IPS DF 6.9 (cell line): Measurements from ENCODE around the gene HCFC2.

Experiments
- DNase-seq: peaks from one replicate; pipeline ENCODE4 v3.0.0-alpha.2; 2013; ENCODE audit warnings: low read depth, low spot score
- H3K27ac ChIP-seq: one replicate; pipeline ENCODE4 v1.5.1; 2013; ENCODE audit warnings: low read length, control low read depth
- H3K27me3 ChIP-seq: 2 replicates; pipeline ENCODE4 v1.6.1; 2013; ENCODE audit warnings: mild to moderate bottlenecking, low read length; ENCODE audit not compliant: control insufficient read depth, insufficient read depth
- H3K36me3 ChIP-seq: 2 replicates; pipeline ENCODE4 v1.6.1; 2013; ENCODE audit warnings: low read length; ENCODE audit not compliant: control insufficient read depth, insufficient read depth
- H3K4me1 ChIP-seq: 2 replicates; pipeline ENCODE4 v1.6.1; 2013; ENCODE audit warnings: low read length; ENCODE audit not compliant: control insufficient read depth, insufficient read depth
- H3K4me3 ChIP-seq: 2 replicates; pipeline ENCODE4 v1.5.1; 2013; ENCODE audit warnings: mild to moderate bottlenecking, low read length
- H3K9me3 ChIP-seq: 2 replicates; pipeline ENCODE4 v1.6.1; 2013; ENCODE audit warnings: low read length, inconsistent platforms; ENCODE audit not compliant: control insufficient read depth, insufficient read depth
- WGBS: extraction: QIAGEN DNeasy Blood & Tissue Kit; methylation state at CpG from one replicate; pipeline ENCODE4 v1.1.7; 2013; ENCODE audit warnings: mixed read lengths, missing lambda C conversion rate; ENCODE audit not compliant: insufficient read length, insufficient coverage; 5-methylcytosine and 5-hydroxymethylcytosine counted together

HCFC2 gene

DNA sequence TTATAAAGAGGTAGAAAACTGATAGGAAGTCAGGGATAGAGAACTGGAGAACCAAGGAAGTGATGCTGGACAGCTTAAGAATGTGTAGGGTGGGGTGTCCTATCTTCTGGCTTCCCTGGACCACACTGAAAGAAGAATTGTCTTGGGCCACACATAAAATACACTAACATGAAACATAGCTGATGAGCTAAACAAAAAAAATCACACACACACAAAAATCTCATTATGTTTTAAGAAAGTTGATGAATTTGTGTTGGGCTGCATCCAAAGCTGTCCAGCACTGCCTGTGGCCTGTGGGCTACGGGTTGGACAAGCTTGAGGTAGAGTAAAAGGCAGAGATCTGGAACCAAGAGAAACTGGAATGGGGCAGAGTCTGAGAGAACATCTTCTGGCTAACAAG, 21.8 kb upstream of the HCFC2 start:
- no peak for DNase-seq
- no peak overlapping the region for H3K4me3 ChIP-seq
- no peaks in the 10 kb centered on the region for H3K9me3 ChIP-seq
- no peaks in the 10 kb centered on the region for H3K36me3 ChIP-seq
- H3K4me1 ChIP-seq: no peaks in the 10 kb centered on the region
- no peaks in the 10 kb centered on the region for H3K27me3 ChIP-seq
- H3K27ac ChIP-seq: no peak overlapping the region
- WGBS: no CpG with 5 or more reads among the region's 1 CpG

DNA sequence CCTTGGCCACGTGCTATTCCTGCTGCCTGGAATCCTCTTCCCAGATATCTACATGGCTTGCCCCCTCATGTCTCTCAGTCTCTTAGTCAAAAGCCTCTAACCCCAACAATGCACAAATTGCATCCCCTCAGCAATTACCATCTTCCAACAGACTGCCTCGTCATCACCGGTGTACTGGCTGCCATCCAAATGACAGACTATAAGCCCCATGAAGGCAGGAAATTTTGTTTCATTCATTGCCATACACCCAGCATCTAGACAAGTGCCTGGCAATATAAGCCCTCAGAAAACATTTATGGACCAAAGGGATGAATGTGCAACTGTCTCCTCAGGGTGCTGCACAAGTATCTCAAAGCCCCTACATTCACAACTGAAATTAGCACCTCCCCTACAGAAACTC, 20.2 kb upstream of the HCFC2 start:
- Histone ChIP-seq H3K27me3 (no peaks in the 10 kb centered on the region), H3K4me1 (no peaks in the 10 kb centered on the region), H3K27ac (no peak overlapping the region), H3K4me3 (no peak overlapping the region), H3K36me3 (no peaks in the 10 kb centered on the region), H3K9me3 (no peaks in the 10 kb centered on the region)
- no CpG with 5 or more reads among the region's 3 CpGs for WGBS
- no peak for DNase-seq

DNA sequence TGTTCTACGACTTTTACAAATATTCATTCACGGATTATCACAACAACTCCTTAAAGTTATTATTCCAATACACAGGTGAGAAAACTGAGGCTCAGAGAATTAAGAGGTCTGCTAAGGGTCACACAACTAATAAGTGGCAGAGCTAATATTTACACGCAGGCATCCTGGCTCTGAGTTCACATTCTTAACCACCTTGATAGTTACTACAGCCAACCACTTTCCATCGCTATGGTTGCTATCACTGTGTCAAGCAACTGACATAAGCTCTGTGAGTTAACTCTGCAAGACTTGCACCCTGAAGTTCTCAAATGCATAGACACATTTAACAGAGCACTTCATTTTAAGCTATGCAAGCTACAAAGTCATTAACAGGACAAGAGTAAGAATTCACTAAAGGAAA, 18.0 kb upstream of the HCFC2 start:
- Histone ChIP-seq H3K4me3 (no peak overlapping the region), H3K36me3 (no peaks in the 10 kb centered on the region), H3K27ac (no peak overlapping the region), H3K27me3 (no peaks in the 10 kb centered on the region), H3K4me1 (no peaks in the 10 kb centered on the region), H3K9me3 (no peaks in the 10 kb centered on the region)
- DNase-seq: no peak
- no CpG with 5 or more reads among the region's 4 CpGs for WGBS

DNA sequence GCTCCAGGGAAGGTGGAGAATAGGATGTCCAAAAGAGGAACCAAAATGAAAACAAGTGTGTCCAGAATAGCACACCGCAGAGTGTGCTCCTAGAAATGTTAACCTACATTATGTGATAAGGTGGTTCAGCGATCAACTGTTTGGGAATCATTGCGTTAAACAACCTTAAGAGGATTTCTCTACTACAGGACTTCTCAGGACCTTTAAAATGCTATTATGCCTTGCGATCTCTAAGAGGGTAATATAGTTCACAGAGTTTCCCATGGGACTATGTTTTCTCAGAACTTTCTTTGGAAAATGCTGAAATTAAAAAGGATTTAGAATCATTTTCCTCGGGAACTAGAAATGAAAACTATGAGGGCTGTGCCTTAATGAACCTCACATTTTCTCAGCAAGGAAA, 16.2 kb upstream of the HCFC2 start:
- H3K9me3 ChIP-seq: no peaks in the 10 kb centered on the region
- H3K4me3 ChIP-seq: no peak overlapping the region
- H3K4me1 ChIP-seq: no peaks in the 10 kb centered on the region
- no peak for DNase-seq
- H3K36me3 ChIP-seq: no peaks in the 10 kb centered on the region
- H3K27me3 ChIP-seq: no peaks in the 10 kb centered on the region
- H3K27ac ChIP-seq: no peak overlapping the region
- no CpG with 5 or more reads among the region's 5 CpGs for WGBS

DNA sequence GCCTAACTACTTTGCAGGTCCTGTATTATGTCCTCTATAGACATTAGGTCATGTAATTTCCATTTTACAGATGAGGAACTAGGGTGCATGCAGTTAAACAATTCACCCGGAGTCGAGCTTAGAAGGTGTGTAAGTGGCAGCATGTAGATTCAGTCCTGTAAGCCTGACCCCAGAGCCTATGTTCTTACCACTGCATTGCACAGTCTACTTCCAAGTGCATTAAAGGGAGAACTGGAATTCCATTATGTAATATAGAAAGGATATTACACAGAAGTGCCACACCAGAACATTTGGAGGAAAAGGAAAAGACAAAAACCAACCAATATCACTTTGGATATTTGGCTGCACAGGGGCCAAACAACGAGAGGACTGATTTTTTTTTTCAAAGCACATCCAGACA, 15.5 kb upstream of the HCFC2 start:
- no CpG with 5 or more reads among the region's 3 CpGs for WGBS
- no peak overlapping the region for H3K27ac ChIP-seq
- no peak overlapping the region for H3K4me3 ChIP-seq

DNA sequence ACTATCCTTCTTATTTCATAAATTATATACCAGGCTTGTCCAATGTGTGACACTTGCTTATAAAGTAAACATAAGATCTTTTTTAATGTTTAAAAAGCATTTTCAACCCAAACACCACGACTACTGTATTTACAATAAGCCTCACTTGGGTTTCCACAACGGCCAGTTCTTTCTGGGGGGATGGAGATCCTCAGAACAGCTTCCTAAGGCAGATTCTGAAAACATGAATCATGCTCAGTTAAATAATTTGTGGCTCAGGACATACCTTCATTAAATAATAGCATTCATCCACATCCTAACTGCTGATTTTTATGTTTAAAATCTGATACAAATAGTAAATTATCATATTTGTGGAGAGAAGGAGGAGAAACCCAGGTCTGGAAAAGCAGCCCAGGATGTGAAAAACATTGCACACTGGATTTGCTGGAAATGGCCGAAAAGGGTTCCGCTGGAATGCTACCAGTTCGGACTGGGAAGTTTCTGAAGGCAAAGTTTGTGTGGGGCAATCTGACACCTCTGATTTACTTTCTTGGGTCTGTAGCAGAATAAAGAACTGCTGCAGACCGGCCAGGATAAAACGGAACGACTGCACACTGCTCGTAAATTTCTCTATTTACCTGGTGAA, 14.9 kb upstream of the HCFC2 start:
- H3K27ac ChIP-seq: no peak overlapping the region
- no peaks in the 10 kb centered on the region for H3K4me1 ChIP-seq
- H3K9me3 ChIP-seq: no peaks in the 10 kb centered on the region
- peak overlapping the region; percentile 31; the same call in 1 of the 2 replicates for H3K4me3 ChIP-seq
- no peaks in the 10 kb centered on the region for H3K36me3 ChIP-seq
- no peak for DNase-seq
- WGBS: no CpG with 5 or more reads among the region's 9 CpGs
- no peaks in the 10 kb centered on the region for H3K27me3 ChIP-seq

More for the DNA sequence above, 15.5 kb upstream of the HCFC2 start:
- H3K27me3 ChIP-seq: no peaks in the 10 kb centered on the region
- H3K4me1 ChIP-seq: no peaks in the 10 kb centered on the region
- no peak for DNase-seq
- H3K9me3 ChIP-seq: no peaks in the 10 kb centered on the region
- no peaks in the 10 kb centered on the region for H3K36me3 ChIP-seq

DNA sequence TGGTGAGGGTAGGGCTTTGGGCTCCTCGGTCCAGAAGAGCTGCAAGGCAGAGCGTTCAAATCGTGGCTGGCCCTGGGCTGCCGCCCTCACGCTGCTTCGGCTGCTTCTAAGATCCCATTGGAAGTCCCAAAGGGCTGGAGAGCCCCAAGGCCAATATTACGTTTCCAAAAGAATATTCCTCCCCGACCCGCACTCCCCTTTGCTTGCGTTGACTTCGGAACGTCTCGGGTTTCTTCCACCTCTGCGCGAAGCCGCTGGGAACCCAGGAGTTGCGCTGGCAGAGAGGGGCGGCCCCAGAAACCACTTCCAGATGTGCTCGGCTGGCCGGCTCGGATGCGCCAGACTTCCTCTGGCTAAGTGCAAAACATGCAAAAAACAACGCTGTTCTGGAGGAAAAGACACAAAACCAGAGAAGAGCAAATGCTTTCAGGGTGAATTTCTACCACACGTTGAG, 14.4 kb upstream of the HCFC2 start, which contains the start of gene GLT8D2:
TSS of gene GLT8D2 (minus strand) at position 285 of the 454 bp plus-strand sequence. CDS start 30,539 bp downstream, outside the sequence.
- H3K27ac ChIP-seq: no peak within 1 kb of the TSS
- H3K27me3 ChIP-seq: no peaks in the 10 kb centered on the region
- H3K4me1 ChIP-seq: no peaks in the 10 kb centered on the region
- no peaks in the 10 kb centered on the region for H3K9me3 ChIP-seq
- H3K36me3 ChIP-seq: no peaks in the 10 kb centered on the region
- WGBS: no CpG with 5 or more reads among the region's 24 CpGs
- DNase-seq: no peak
- peak within 1 kb of the TSS; percentile 31; the same call in 1 of the 2 replicates for H3K4me3 ChIP-seq

DNA sequence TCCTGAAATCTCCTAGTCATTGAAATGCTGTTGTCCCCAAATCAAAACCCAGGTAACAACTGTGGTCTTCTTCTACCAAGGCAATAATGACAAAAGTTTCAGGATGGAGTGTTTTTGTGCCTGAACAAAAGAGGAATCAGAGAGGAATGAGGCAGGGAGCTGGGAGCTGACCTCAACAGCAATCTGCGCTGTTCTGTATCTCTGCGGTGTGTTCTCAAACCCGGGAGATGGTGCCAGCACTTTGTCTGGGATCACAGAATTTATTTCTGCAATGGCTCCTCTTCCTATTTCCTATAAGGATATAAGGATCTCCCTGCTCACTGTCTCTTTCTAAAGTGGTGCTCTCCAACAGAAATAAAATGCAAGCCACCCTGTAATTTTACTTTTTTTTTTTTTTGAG, 13.9 kb upstream of the HCFC2 start:
- Histone ChIP-seq H3K9me3 (no peaks in the 10 kb centered on the region), H3K4me1 (no peaks in the 10 kb centered on the region; the same call in 1 of the 2 replicates), H3K27me3 (no peaks in the 10 kb centered on the region), H3K36me3 (no peaks in the 10 kb centered on the region), H3K27ac (no peak overlapping the region), H3K4me3 (no peak overlapping the region)
- WGBS: no CpG with 5 or more reads among the region's 3 CpGs
- DNase-seq: no peak

DNA sequence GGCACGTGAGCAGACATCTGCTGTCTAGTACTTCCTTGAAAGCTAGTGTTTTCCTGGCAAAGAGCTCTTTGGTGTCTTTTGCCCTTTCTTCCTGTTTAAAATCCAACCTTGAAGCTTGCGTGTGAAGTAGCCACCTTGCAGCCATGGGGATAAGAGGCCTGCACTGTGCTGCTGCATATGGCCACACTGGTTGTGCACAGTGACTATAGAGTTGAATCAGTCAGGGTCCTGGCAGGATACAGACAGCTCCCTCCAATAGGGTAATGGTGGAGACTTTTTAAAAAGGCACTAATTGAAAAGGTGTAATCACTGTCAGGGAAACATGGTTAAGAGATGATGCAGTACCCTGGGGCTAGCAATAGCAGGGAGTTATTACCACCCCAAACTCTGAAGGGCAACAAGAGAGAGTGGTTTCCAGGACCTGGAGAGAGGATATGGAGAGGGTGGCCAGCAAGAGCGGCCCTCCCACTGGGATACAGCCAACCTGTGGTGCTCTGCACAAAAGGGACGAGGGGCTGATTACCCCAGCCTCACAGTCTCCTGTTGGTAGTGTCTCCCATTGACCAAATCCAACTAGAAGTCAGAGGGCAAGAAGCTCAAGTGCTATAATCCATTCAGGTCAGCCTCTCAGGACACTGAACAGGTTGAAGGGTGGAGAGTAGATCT, 9.5 kb upstream of the HCFC2 start:
- no CpG with 5 or more reads among the region's 4 CpGs for WGBS
- no peak overlapping the region for H3K4me3 ChIP-seq
- no peaks in the 10 kb centered on the region for H3K36me3 ChIP-seq
- no peak for DNase-seq
- H3K27ac ChIP-seq: no peak overlapping the region
- H3K27me3 ChIP-seq: no peaks in the 10 kb centered on the region
- H3K9me3 ChIP-seq: no peaks in the 10 kb centered on the region
- no peaks in the 10 kb centered on the region; the same call in 1 of the 2 replicates for H3K4me1 ChIP-seq

DNA sequence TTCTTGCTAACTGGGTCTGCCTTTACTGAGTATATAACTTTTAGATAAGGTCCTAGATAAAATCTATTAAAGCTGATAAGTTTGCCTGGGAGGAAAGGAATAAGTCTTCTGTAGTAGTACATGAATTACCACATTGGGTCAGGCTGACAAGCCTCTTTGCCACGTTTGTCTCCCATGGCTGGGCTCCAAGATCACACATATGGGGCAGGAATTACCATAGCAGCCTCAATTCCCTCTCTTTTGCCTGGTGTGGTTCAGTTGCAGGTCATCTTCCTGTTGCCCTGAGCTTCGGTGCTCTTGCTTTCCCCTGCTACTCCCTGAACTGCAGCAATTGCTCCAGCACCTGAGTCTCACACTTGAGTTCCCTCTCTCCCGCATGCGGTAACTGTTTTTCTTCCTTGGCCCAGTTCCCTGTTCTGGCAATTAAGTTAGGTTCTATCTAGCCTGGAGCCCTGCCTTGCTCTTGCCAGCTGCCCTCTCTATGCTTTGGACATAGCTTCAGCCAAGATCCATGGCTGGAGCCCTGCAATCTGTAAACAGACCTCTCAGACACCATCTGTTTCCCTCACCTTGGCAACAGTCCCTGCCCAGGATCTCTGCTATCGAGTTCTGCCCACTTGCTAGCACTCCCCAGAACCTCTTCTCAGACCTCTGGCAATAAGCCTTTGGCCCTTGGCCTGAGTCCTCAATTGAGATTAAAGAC, 8.5 kb upstream of the HCFC2 start:
- no CpG with 5 or more reads among the region's 5 CpGs for whole genome bisulfite sequencing
- Histone ChIP-seq H3K36me3 (no peaks in the 10 kb centered on the region), H3K27me3 (no peaks in the 10 kb centered on the region), H3K4me3 (no peak overlapping the region), H3K27ac (no peak overlapping the region), H3K9me3 (no peaks in the 10 kb centered on the region), H3K4me1 (no peaks in the 10 kb centered on the region; the same call in 1 of the 2 replicates)
- DNase-seq: no peak
